Panc1 (cell line): ENCODE data around the gene SLC22A23.

ENCODE experiments used
- POLR2AphosphoS5 ChIP-seq: IDR thresholded peaks from 2 replicates; pipeline ENCODE4 v1.6.1; 2012; ENCODE audit warnings: mild to moderate bottlenecking, low read depth, low read length, moderate library complexity
- REST ChIP-seq, 2 experiments: IDR thresholded peaks; 2 replicates each; pipeline ENCODE4 v1.6.1; 2011 to 2012; ENCODE audit warnings: low read depth in 2 of 2, control low read depth in 1 of 2, low read length in 1 of 2, mild to moderate bottlenecking in 1 of 2, moderate library complexity in 1 of 2; ENCODE audit not compliant: insufficient read depth in 1 of 2
- TF ChIP-seq, protein P1 (sequence below): fragments of 450-650 bp; IDR thresholded peaks from 2 replicates; pipeline ENCODE4 v1.5.1; 2017; ENCODE audit warnings: mild to moderate bottlenecking

GRCh38 chr6:3444276-3445088, 12.4 kb downstream of the SLC22A23 start:
- TF ChIP-seq, protein P1, sequence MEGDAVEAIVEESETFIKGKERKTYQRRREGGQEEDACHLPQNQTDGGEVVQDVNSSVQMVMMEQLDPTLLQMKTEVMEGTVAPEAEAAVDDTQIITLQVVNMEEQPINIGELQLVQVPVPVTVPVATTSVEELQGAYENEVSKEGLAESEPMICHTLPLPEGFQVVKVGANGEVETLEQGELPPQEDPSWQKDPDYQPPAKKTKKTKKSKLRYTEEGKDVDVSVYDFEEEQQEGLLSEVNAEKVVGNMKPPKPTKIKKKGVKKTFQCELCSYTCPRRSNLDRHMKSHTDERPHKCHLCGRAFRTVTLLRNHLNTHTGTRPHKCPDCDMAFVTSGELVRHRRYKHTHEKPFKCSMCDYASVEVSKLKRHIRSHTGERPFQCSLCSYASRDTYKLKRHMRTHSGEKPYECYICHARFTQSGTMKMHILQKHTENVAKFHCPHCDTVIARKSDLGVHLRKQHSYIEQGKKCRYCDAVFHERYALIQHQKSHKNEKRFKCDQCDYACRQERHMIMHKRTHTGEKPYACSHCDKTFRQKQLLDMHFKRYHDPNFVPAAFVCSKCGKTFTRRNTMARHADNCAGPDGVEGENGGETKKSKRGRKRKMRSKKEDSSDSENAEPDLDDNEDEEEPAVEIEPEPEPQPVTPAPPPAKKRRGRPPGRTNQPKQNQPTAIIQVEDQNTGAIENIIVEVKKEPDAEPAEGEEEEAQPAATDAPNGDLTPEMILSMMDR, result no peak
- TF ChIP-seq REST (IDR thresholded peaks at IDR 0.05; ENCODE audit: insufficient read depth in 1 of 2, low read depth in 2 of 2, low read length in 1 of 2) (no peak), POLR2AphosphoS5 (no peak)
